HEK293 (cell line): ENCODE data around the gene RNF10.

Experiments
- GFI1B ChIP-seq: fragments of 450-650 bp; formaldehyde crosslinking; IDR thresholded peaks from 2 replicates; pipeline ENCODE4 v1.5.1; 2016; ENCODE audit warnings: missing biosample characterization, missing genetic modification characterization
- GLI4 ChIP-seq: fragments of 450-650 bp; formaldehyde crosslinking; IDR thresholded peaks from 2 replicates; pipeline ENCODE4 v1.5.1; 2016; ENCODE audit warnings: missing biosample characterization, missing genetic modification characterization
- KLF16 ChIP-seq: fragments of 450-650 bp; formaldehyde crosslinking; IDR thresholded peaks from 2 replicates; pipeline ENCODE4 v1.5.1; 2017; ENCODE audit warnings: missing biosample characterization, missing genetic modification characterization
- KLF7 ChIP-seq: fragments of 450-650 bp; formaldehyde crosslinking; IDR thresholded peaks from 2 replicates; pipeline ENCODE4 v1.5.1; 2016; ENCODE audit warnings: missing biosample characterization, missing genetic modification characterization, borderline replicate concordance
- REPIN1 ChIP-seq: fragments of 450-650 bp; formaldehyde crosslinking; IDR thresholded peaks from 2 replicates; pipeline ENCODE4 v1.5.1; 2017; ENCODE audit warnings: missing biosample characterization, missing genetic modification characterization, low read depth
- SP2 ChIP-seq: fragments of 450-650 bp; formaldehyde crosslinking; IDR thresholded peaks from 2 replicates; pipeline ENCODE4 v1.5.1; 2016; ENCODE audit warnings: missing biosample characterization, missing genetic modification characterization
- SP7 ChIP-seq: fragments of 450-650 bp; formaldehyde crosslinking; IDR thresholded peaks from 2 replicates; pipeline ENCODE4 v1.5.1; 2016; ENCODE audit warnings: missing biosample characterization, missing genetic modification characterization
- YY2 ChIP-seq: fragments of 450-650 bp; formaldehyde crosslinking; IDR thresholded peaks from 2 replicates; pipeline ENCODE4 v1.5.1; 2016; ENCODE audit warnings: missing biosample characterization, missing genetic modification characterization
- ZBTB7A ChIP-seq: fragments of 450-650 bp; formaldehyde crosslinking; IDR thresholded peaks from 2 replicates; pipeline ENCODE4 v1.5.1; 2016; ENCODE audit warnings: low read depth, missing biosample characterization, missing genetic modification characterization
- ZNF133 ChIP-seq: fragments of 450-650 bp; formaldehyde crosslinking; IDR thresholded peaks from 2 replicates; pipeline ENCODE4 v1.5.1; 2016; ENCODE audit warnings: missing biosample characterization, missing genetic modification characterization
- ZNF350 ChIP-seq: fragments of 450-650 bp; formaldehyde crosslinking; IDR thresholded peaks from 2 replicates; pipeline ENCODE4 v1.5.0; 2017; ENCODE audit warnings: missing biosample characterization, mild to moderate bottlenecking, missing genetic modification characterization
- ZNF426 ChIP-seq: fragments of 450-650 bp; formaldehyde crosslinking; IDR thresholded peaks from 2 replicates; pipeline ENCODE4 v1.5.1; 2017; ENCODE audit warnings: missing biosample characterization, missing genetic modification characterization, mild to moderate bottlenecking, inconsistent platforms, moderate library complexity
- ZNF544 ChIP-seq: fragments of 450-650 bp; formaldehyde crosslinking; IDR thresholded peaks from 2 replicates; pipeline ENCODE4 v1.5.0; 2017; ENCODE audit warnings: missing biosample characterization, missing genetic modification characterization
- ZNF558 ChIP-seq: fragments of 450-650 bp; formaldehyde crosslinking; IDR thresholded peaks from 2 replicates; pipeline ENCODE4 v1.5.1; 2016; ENCODE audit warnings: missing biosample characterization, missing genetic modification characterization
- ZNF571 ChIP-seq: fragments of 450-650 bp; formaldehyde crosslinking; IDR thresholded peaks from 2 replicates; pipeline ENCODE4 v1.5.0; 2017; ENCODE audit warnings: missing biosample characterization, missing genetic modification characterization
- ZNF600 ChIP-seq: fragments of 450-650 bp; formaldehyde crosslinking; IDR thresholded peaks from 2 replicates; pipeline ENCODE4 v1.5.1; 2016; ENCODE audit warnings: missing biosample characterization, missing genetic modification characterization
- ZNF626 ChIP-seq: fragments of 450-650 bp; sonication (Bioruptor Pico); formaldehyde crosslinking; IDR thresholded peaks from 2 replicates; pipeline ENCODE4 v1.5.1; 2018; ENCODE audit warnings: missing biosample characterization, missing genetic modification characterization, inconsistent platforms
- ZNF776 ChIP-seq: fragments of 450-650 bp; formaldehyde crosslinking; IDR thresholded peaks from 2 replicates; pipeline ENCODE4 v1.5.0; 2017; ENCODE audit warnings: missing biosample characterization, missing genetic modification characterization, borderline replicate concordance
- TF ChIP-seq, protein P1 (sequence below): fragments of 450-650 bp; formaldehyde crosslinking; IDR thresholded peaks from 2 replicates; pipeline ENCODE4 v1.5.1; 2016; ENCODE audit warnings: missing biosample characterization, missing genetic modification characterization
- TF ChIP-seq, protein P2 (sequence below): fragments of 450-650 bp; formaldehyde crosslinking; IDR thresholded peaks from 2 replicates; pipeline ENCODE4 v1.5.0; 2017; ENCODE audit warnings: missing biosample characterization, missing genetic modification characterization, borderline replicate concordance
- TF ChIP-seq, protein P3 (sequence below): fragments of 450-650 bp; formaldehyde crosslinking; conservative IDR thresholded peaks from 2 replicates; pipeline ENCODE4 v1.5.1; 2016; ENCODE audit warnings: low read depth, missing biosample characterization, missing genetic modification characterization
- TF ChIP-seq, protein P4 (sequence below): fragments of 450-650 bp; formaldehyde crosslinking; IDR thresholded peaks from 2 replicates; pipeline ENCODE4 v1.5.1; 2016; ENCODE audit warnings: missing biosample characterization, missing genetic modification characterization
- TF ChIP-seq, protein P5 (sequence below): fragments of 450-650 bp; formaldehyde crosslinking; IDR thresholded peaks from 2 replicates; pipeline ENCODE4 v1.5.1; 2016; ENCODE audit warnings: missing biosample characterization, missing genetic modification characterization
- TF ChIP-seq, protein P6 (sequence below): fragments of 450-650 bp; formaldehyde crosslinking; IDR thresholded peaks from 2 replicates; pipeline ENCODE4 v1.5.1; 2016; ENCODE audit warnings: missing biosample characterization, missing genetic modification characterization
- TF ChIP-seq, protein P7 (sequence below): fragments of 450-650 bp; formaldehyde crosslinking; IDR thresholded peaks from 2 replicates; pipeline ENCODE4 v1.5.1; 2016; ENCODE audit warnings: missing biosample characterization, missing genetic modification characterization, low read depth

RNF10 gene

DNA sequence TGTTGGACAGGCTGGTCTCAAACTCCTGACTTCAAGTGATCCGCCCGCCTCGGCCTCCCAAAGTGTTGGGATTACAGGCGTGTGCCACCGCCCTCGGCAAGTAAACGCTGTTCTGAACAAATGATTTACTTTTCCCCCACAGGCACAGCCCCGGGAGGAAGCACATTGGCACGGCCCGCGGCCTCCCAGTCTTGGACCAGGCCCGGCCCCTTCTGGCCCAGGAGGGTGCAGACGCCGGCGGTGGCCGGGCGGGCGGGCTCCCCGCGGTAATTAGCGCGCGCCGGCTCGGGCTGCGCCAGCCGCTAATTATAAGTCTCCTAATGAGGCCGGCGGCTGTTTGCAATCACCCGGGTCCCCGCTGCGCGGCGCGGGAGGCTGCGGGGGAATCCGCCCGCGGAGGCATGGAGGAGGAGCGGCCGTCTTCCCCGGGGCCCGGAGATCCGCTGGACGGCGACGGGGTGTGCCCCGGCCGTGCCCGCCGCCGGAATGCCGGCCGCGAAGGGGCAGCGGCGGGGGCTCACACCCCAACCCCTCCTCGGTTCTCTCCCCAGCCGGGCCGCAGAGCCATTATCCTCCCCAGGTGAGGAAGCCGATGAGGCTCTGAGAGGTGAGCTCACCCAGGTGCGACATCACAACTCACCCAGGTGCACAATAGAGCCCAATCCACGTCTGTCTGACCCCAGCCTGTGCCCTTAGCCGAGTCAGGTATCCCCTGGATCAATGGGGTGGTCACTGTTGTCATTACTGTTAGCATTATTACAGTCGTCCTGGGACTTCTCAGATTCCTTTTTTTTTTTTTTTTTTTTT is 50.4 kb downstream of the RNF10 start (continued):
- peak; percentile 97 for TF ChIP-seq SP7 (tag by site-specific recombination)
- peak; percentile 52 for TF ChIP-seq SP2 (tag by site-specific recombination)
- TF ChIP-seq, protein P1, sequence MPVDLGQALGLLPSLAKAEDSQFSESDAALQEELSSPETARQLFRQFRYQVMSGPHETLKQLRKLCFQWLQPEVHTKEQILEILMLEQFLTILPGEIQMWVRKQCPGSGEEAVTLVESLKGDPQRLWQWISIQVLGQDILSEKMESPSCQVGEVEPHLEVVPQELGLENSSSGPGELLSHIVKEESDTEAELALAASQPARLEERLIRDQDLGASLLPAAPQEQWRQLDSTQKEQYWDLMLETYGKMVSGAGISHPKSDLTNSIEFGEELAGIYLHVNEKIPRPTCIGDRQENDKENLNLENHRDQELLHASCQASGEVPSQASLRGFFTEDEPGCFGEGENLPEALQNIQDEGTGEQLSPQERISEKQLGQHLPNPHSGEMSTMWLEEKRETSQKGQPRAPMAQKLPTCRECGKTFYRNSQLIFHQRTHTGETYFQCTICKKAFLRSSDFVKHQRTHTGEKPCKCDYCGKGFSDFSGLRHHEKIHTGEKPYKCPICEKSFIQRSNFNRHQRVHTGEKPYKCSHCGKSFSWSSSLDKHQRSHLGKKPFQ (tag by site-specific recombination), result no peak
- no peak for TF ChIP-seq GLI4 (tag by site-specific recombination)
- TF ChIP-seq ZNF558, result no peak
- no peak for TF ChIP-seq YY2 (tag by site-specific recombination)
- no peak for TF ChIP-seq ZNF426 (tag by site-specific recombination)
- peak; percentile 84 for TF ChIP-seq ZNF600 (tag by site-specific recombination)
- TF ChIP-seq, protein P2, sequence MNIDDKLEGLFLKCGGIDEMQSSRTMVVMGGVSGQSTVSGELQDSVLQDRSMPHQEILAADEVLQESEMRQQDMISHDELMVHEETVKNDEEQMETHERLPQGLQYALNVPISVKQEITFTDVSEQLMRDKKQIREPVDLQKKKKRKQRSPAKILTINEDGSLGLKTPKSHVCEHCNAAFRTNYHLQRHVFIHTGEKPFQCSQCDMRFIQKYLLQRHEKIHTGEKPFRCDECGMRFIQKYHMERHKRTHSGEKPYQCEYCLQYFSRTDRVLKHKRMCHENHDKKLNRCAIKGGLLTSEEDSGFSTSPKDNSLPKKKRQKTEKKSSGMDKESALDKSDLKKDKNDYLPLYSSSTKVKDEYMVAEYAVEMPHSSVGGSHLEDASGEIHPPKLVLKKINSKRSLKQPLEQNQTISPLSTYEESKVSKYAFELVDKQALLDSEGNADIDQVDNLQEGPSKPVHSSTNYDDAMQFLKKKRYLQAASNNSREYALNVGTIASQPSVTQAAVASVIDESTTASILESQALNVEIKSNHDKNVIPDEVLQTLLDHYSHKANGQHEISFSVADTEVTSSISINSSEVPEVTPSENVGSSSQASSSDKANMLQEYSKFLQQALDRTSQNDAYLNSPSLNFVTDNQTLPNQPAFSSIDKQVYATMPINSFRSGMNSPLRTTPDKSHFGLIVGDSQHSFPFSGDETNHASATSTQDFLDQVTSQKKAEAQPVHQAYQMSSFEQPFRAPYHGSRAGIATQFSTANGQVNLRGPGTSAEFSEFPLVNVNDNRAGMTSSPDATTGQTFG (tag by site-specific recombination), result no peak
- TF ChIP-seq ZNF571, result no peak
- TF ChIP-seq ZNF776 (tag by site-specific recombination), result no peak
- TF ChIP-seq, protein P3, sequence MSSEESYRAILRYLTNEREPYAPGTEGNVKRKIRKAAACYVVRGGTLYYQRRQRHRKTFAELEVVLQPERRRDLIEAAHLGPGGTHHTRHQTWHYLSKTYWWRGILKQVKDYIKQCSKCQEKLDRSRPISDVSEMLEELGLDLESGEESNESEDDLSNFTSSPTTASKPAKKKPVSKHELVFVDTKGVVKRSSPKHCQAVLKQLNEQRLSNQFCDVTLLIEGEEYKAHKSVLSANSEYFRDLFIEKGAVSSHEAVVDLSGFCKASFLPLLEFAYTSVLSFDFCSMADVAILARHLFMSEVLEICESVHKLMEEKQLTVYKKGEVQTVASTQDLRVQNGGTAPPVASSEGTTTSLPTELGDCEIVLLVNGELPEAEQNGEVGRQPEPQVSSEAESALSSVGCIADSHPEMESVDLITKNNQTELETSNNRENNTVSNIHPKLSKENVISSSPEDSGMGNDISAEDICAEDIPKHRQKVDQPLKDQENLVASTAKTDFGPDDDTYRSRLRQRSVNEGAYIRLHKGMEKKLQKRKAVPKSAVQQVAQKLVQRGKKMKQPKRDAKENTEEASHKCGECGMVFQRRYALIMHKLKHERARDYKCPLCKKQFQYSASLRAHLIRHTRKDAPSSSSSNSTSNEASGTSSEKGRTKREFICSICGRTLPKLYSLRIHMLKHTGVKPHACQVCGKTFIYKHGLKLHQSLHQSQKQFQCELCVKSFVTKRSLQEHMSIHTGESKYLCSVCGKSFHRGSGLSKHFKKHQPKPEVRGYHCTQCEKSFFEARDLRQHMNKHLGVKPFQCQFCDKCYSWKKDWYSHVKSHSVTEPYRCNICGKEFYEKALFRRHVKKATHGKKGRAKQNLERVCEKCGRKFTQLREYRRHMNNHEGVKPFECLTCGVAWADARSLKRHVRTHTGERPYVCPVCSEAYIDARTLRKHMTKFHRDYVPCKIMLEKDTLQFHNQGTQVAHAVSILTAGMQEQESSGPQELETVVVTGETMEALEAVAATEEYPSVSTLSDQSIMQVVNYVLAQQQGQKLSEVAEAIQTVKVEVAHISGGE (tag by site-specific recombination), result peak; percentile 33; the same call in 1 of the 2 replicates
- TF ChIP-seq, protein P4, sequence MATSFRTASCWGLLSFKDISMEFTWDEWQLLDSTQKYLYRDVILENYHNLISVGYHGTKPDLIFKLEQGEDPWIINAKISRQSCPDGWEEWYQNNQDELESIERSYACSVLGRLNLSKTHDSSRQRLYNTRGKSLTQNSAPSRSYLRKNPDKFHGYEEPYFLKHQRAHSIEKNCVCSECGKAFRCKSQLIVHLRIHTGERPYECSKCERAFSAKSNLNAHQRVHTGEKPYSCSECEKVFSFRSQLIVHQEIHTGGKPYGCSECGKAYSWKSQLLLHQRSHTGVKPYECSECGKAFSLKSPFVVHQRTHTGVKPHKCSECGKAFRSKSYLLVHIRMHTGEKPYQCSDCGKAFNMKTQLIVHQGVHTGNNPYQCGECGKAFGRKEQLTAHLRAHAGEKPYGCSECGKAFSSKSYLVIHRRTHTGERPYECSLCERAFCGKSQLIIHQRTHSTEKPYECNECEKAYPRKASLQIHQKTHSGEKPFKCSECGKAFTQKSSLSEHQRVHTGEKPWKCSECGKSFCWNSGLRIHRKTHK (tag by site-specific recombination), result no peak
- no peak for TF ChIP-seq ZNF544 (tag by site-specific recombination)
- no peak for TF ChIP-seq ZNF133 (tag by site-specific recombination)
- no peak for TF ChIP-seq ZBTB7A
- TF ChIP-seq ZNF626 (tag by site-specific recombination), result no peak
- TF ChIP-seq, protein P5, sequence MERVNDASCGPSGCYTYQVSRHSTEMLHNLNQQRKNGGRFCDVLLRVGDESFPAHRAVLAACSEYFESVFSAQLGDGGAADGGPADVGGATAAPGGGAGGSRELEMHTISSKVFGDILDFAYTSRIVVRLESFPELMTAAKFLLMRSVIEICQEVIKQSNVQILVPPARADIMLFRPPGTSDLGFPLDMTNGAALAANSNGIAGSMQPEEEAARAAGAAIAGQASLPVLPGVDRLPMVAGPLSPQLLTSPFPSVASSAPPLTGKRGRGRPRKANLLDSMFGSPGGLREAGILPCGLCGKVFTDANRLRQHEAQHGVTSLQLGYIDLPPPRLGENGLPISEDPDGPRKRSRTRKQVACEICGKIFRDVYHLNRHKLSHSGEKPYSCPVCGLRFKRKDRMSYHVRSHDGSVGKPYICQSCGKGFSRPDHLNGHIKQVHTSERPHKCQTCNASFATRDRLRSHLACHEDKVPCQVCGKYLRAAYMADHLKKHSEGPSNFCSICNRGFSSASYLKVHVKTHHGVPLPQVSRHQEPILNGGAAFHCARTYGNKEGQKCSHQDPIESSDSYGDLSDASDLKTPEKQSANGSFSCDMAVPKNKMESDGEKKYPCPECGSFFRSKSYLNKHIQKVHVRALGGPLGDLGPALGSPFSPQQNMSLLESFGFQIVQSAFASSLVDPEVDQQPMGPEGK (tag by site-specific recombination), result peak; percentile 42; the same call in 1 of the 2 replicates
- TF ChIP-seq KLF16 (tag by site-specific recombination), result no peak
- no peak for TF ChIP-seq KLF7 (tag by site-specific recombination)
- no peak for TF ChIP-seq GFI1B (tag by site-specific recombination)
- no peak for TF ChIP-seq REPIN1 (tag by site-specific recombination)
- TF ChIP-seq ZNF350 (tag by site-specific recombination), result no peak
- TF ChIP-seq, protein P6, sequence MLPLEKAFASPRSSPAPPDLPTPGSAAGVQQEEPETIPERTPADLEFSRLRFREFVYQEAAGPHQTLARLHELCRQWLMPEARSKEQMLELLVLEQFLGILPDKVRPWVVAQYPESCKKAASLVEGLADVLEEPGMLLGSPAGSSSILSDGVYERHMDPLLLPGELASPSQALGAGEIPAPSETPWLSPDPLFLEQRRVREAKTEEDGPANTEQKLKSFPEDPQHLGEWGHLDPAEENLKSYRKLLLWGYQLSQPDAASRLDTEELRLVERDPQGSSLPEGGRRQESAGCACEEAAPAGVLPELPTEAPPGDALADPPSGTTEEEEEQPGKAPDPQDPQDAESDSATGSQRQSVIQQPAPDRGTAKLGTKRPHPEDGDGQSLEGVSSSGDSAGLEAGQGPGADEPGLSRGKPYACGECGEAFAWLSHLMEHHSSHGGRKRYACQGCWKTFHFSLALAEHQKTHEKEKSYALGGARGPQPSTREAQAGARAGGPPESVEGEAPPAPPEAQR, result no peak
- TF ChIP-seq, protein P7, sequence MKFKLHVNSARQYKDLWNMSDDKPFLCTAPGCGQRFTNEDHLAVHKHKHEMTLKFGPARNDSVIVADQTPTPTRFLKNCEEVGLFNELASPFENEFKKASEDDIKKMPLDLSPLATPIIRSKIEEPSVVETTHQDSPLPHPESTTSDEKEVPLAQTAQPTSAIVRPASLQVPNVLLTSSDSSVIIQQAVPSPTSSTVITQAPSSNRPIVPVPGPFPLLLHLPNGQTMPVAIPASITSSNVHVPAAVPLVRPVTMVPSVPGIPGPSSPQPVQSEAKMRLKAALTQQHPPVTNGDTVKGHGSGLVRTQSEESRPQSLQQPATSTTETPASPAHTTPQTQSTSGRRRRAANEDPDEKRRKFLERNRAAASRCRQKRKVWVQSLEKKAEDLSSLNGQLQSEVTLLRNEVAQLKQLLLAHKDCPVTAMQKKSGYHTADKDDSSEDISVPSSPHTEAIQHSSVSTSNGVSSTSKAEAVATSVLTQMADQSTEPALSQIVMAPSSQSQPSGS (tag by site-specific recombination), result no peak
